Lower leg skin (tissue), 4 donors: ENCODE results near the gene MSH3. TPM values are rescaled to one million over a fixed set of nuclear protein-coding genes. Genes with fewer than 3 reads are reported as not detected.

Source experiments
- DNase-seq, 2 donors: peaks; one replicate each; pipeline ENCODE4 v3.0.0-alpha.2; 2019; ENCODE audit warnings: low spot score in 2 of 2
- H3K4me3 ChIP-seq: fragments of 200-600 bp; sonication (generic); 2 replicates; pipeline ENCODE4 v1.5.1; 2017; ENCODE audit warnings: mild to moderate bottlenecking, low read depth; ENCODE audit not compliant: poor library complexity, severe bottlenecking
- POLR2A ChIP-seq, 2 donors: fragments of 450-650 bp; IDR thresholded peaks; one replicate each; pipeline ENCODE4 v1.6.1; 2016 to 2017; ENCODE audit warnings: antibody characterized with exemption in 2 of 2, mild to moderate bottlenecking in 1 of 2, moderate library complexity in 1 of 2
- WGBS, 2 donors: methylation state at CpG; one replicate each; pipeline ENCODE4 v1.1.5; 2018; 5-methylcytosine and 5-hydroxymethylcytosine counted together
- intact Hi-C: fragments of 100-400 bp; cut with DNase I; formaldehyde crosslinking; loops from one replicate; pipeline ENCODE4 v1.15.0; 2023; ENCODE audit warnings: low total_unique reads
- total RNA-seq, 4 donors: library from RNA; depleted of rRNA; stranded (reverse); fragments of >200 nt; gene quantifications; one replicate each; pipeline ENCODE4 v1.1.0, GENCODE V29; 2016
- TF ChIP-seq, protein P1 (sequence below), 3 donors: fragments of 450-650 bp; IDR thresholded peaks; one replicate each; pipeline ENCODE4 v1.5.1; 2016; ENCODE audit warnings: antibody characterized with exemption in 3 of 3, mild to moderate bottlenecking in 3 of 3, moderate library complexity in 2 of 3

MSH3 gene
- total RNA-seq, 4 donors from 2014 or later: 8.4 to 17.1 (median 11.4) TPM

DNA sequence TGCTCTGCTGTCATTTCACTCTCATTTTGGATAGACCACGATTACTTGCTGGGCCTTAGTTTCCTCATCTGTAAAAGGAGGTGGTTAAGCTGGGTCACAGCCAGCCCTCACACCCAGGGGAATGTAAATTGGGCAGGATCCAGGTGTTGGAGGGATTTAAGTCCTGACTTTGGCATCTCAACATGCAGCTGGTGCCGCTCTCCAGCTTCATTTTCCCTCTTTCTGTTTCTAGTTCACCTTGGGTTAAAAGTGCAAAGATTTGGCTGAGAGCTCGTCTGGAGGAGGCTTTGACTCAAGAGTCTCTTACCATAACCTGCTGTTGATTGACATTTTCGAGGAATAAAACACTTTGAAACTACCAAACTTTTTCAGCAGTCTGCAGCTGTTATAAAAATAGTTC is 144.6 kb downstream of the MSH3 start:
- DNase-seq: no peak
- intact Hi-C loops: no loop called here
- no peak overlapping the region for H3K4me3 ChIP-seq
- TF ChIP-seq POLR2A (IDR thresholded peaks at IDR 0.05): no peak
- TF ChIP-seq, protein P1, sequence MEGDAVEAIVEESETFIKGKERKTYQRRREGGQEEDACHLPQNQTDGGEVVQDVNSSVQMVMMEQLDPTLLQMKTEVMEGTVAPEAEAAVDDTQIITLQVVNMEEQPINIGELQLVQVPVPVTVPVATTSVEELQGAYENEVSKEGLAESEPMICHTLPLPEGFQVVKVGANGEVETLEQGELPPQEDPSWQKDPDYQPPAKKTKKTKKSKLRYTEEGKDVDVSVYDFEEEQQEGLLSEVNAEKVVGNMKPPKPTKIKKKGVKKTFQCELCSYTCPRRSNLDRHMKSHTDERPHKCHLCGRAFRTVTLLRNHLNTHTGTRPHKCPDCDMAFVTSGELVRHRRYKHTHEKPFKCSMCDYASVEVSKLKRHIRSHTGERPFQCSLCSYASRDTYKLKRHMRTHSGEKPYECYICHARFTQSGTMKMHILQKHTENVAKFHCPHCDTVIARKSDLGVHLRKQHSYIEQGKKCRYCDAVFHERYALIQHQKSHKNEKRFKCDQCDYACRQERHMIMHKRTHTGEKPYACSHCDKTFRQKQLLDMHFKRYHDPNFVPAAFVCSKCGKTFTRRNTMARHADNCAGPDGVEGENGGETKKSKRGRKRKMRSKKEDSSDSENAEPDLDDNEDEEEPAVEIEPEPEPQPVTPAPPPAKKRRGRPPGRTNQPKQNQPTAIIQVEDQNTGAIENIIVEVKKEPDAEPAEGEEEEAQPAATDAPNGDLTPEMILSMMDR (IDR thresholded peaks at IDR 0.05): no peak
- WGBS, 2 donors: 55 to 66% methylated on average over 4 of the region's 4 CpGs

DNA sequence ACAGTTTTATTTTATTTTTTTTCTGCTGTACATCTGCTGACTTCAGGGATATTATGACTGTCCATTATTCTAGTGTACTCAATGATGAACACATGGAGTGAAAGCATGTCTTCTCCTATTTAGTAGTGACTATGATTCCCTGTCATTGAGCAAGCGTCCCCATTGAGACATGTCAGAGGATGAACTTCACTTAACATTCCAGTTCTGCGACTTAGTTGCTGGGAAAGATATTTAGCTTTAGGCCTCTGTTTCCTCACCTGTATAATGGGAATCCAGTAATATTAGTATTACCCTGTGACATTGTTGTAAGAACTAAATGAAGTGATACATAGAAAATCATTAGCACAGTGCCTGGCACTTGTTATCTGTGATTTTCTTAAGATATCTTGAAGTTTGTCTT is 145.1 kb downstream of the MSH3 start:
- 88 to 97% methylated on average over 2 of the region's 2 CpGs for WGBS, 2 donors
- TF ChIP-seq, protein P1 (IDR thresholded peaks at IDR 0.05): no peak
- TF ChIP-seq POLR2A (IDR thresholded peaks at IDR 0.05): no peak
- no peak for DNase-seq
- H3K4me3 ChIP-seq: no peak overlapping the region
- intact Hi-C loops: no loop called here

DNA sequence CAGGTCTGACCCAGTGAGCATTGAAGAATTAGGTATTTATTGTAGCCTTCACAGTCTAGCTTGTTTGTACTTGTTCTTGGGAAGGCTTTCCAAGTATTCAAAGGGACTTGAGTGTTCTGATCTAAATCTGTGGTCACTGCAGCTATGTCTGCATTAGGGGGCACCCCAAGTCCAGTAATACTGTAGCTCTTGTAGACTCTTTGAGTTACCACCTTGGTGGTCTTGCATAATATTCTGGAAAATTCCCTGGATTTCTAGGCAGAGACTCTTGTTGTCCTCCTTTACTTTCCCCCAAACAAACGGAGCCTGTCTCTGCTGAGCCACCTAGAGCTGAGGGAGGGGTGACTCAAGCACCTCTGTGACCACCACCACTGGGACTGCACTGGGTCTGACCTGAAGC is 149.9 kb downstream of the MSH3 start:
- intact Hi-C loops: no loop called here
- WGBS, 2 donors: 93 to 100% methylated on average over 1 of the region's 1 CpG
- H3K4me3 ChIP-seq: no peak overlapping the region
- DNase-seq: no peak
- TF ChIP-seq POLR2A (IDR thresholded peaks at IDR 0.05): no peak
- TF ChIP-seq, protein P1 (IDR thresholded peaks at IDR 0.05): no peak

DNA sequence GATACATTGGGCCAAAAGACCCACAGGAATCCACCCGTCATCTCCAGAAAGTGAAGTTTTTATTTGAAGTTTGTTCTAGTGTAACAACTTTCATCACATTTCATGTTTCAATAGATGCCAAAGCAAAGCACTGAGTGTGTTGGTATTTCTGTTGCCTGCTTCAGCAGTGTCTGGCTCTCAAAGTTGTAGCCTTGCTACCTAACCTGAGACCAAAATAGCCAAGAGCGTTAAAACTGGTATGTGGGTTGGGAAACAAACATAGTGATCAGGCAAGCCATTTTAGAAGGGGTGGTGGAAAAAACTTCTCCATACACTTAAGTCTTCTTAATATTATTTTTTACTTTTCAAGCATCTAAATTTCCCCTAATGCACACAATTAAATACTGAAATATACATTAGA is 150.6 kb downstream of the MSH3 start:
- no peak for TF ChIP-seq POLR2A (IDR thresholded peaks at IDR 0.05)
- TF ChIP-seq, protein P1 (IDR thresholded peaks at IDR 0.05): no peak
- H3K4me3 ChIP-seq: no peak overlapping the region
- DNase-seq: no peak
- 93 to 98% methylated on average over 2 of the region's 2 CpGs for WGBS, 2 donors
- intact Hi-C loops: no loop called here

DNA sequence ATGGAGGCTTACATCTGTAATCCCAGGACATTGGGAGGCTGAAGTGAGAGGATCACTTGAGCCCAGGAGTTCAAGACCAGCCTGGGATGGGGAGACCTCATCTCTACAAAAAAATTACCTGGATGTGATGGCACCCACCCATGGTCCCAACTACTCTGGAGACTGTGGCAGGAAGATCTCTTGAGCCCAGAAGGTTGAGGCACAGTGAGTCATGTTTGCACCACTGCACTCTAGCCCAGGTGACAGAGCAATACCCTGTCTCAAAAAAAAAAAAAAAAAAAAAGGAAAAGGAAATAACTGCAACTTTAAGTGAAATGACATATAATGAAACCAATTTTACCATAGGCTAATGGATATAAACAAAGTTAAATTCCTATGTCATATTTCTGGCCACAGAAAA is 152.5 kb downstream of the MSH3 start:
- TF ChIP-seq, protein P1 (IDR thresholded peaks at IDR 0.05): no peak
- no peak for TF ChIP-seq POLR2A (IDR thresholded peaks at IDR 0.05)
- H3K4me3 ChIP-seq: no peak overlapping the region
- intact Hi-C loops: no loop called here
- DNase-seq: no peak

DNA sequence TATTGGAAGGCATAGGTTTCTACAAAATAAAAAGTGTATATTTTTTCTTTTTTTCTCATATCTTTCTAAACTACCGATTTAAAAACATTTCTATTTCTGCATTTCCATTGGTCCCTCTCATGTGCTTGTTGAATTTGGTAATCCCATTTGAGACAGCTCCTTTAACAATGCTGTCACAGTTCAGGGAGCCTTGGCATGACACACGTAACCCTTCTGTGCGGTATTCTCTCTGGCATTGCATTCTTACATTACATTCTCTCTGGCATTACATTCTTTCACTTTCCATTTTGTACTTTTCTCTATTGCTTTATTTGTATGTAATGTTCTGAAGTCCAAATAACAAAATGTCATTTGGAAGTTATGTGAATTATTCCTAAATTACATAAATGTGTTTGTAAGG is 155.0 kb downstream of the MSH3 start:
- 88 to 91% methylated on average over 3 of the region's 3 CpGs for WGBS, 2 donors
- intact Hi-C loops: no loop called here
- no peak for DNase-seq

More for the DNA sequence above, 155.0 kb downstream of the MSH3 start:
- TF ChIP-seq POLR2A (IDR thresholded peaks at IDR 0.05): no peak
- TF ChIP-seq, protein P1 (IDR thresholded peaks at IDR 0.05): no peak
- H3K4me3 ChIP-seq: no peak overlapping the region
